ENCODE measurements around the gene GRM7. TPM values are rescaled to one million over a fixed set of nuclear protein-coding genes. Genes with fewer than 3 reads are reported as not detected.

Gene GRM7
- polyA plus RNA-seq, 1 donor from 2014 or later, result 23.8 TPM

GRCh38 chr3:7423036-7423435 lies 562.1 kb downstream of the GRM7 start:
- TF ChIP-seq SMC3 (conservative IDR thresholded peaks at IDR 0.05; ENCODE audit: poor library complexity) (no peak), CTCF (IDR thresholded peaks at IDR 0.05; ENCODE audit: poor library complexity, severe bottlenecking) (no peak), RAD21 (conservative IDR thresholded peaks at IDR 0.05) (no peak), MXI1 (conservative IDR thresholded peaks at IDR 0.05; ENCODE audit: poor library complexity, severe bottlenecking) (no peak), EP300 (conservative IDR thresholded peaks at IDR 0.05; ENCODE audit: poor library complexity, severe bottlenecking) (no peak), TAF1 (IDR thresholded peaks at IDR 0.05; ENCODE audit: low read depth) (no peak)
- no peak overlapping the region for H2AFZ ChIP-seq (ENCODE audit: low read depth, low read length)

GRCh38 chr3:7423995-7424394 lies 563.1 kb downstream of the GRM7 start:
- Histone ChIP-seq H2AFZ (ENCODE audit: low read depth, low read length) (no peak overlapping the region), H3K4me3 (ENCODE audit: low read length) (no peak overlapping the region), H3K9ac (ENCODE audit: low read length) (no peak overlapping the region), H3K27me3 (ENCODE audit: insufficient read depth, low read depth, low read length) (no peaks in the 10 kb centered on the region), H3K9me2 (ENCODE audit: insufficient read depth, low read length) (no peaks in the 10 kb centered on the region), H3K36me3 (ENCODE audit: insufficient read depth, low read length) (no peaks in the 10 kb centered on the region), H3K4me2 (ENCODE audit: low read length) (no peak overlapping the region), H3K9me3 (ENCODE audit: low read length) (no peaks in the 10 kb centered on the region), H3K79me2 (replicated peaks; ENCODE audit: insufficient read depth, low read length) (no peaks in the 10 kb centered on the region), H4K20me1 (ENCODE audit: insufficient read depth) (no peaks in the 10 kb centered on the region), H3K27ac (ENCODE audit: low read length) (no peak overlapping the region), H3F3A (ENCODE audit: insufficient read depth, low read length, poor library complexity, severe bottlenecking) (no peaks in the 10 kb centered on the region)
- TF ChIP-seq RAD21 (conservative IDR thresholded peaks at IDR 0.05) (no peak), SMC3 (conservative IDR thresholded peaks at IDR 0.05; ENCODE audit: poor library complexity) (no peak), REST (IDR thresholded peaks at IDR 0.05; ENCODE audit: borderline replicate concordance) (no peak), POLR2AphosphoS5 (IDR thresholded peaks at IDR 0.05) (no peak), EP300 (conservative IDR thresholded peaks at IDR 0.05; ENCODE audit: poor library complexity, severe bottlenecking) (no peak), TAF1 (IDR thresholded peaks at IDR 0.05; ENCODE audit: low read depth) (no peak), EZH2 (IDR thresholded peaks at IDR 0.05; ENCODE audit: borderline replicate concordance, insufficient read depth, low read length, poor library complexity, severe bottlenecking) (no peak), MXI1 (conservative IDR thresholded peaks at IDR 0.05; ENCODE audit: poor library complexity, severe bottlenecking) (no peak), CTCF (IDR thresholded peaks at IDR 0.05; ENCODE audit: poor library complexity, severe bottlenecking) (no peak)

More at GRCh38 chr3:7423036-7423435, 562.1 kb downstream of the GRM7 start:
- H3K79me2 ChIP-seq (replicated peaks; ENCODE audit: insufficient read depth, low read length), result no peaks in the 10 kb centered on the region
- H3K9me3 ChIP-seq (ENCODE audit: low read length), result no peaks in the 10 kb centered on the region
- no peaks in the 10 kb centered on the region for H3K9me2 ChIP-seq (ENCODE audit: insufficient read depth, low read length)
- no peaks in the 10 kb centered on the region for H3K36me3 ChIP-seq (ENCODE audit: insufficient read depth, low read length)
- no peak overlapping the region for H3K4me2 ChIP-seq (ENCODE audit: low read length)
- no peak overlapping the region for H3K27ac ChIP-seq (ENCODE audit: low read length)
- H4K20me1 ChIP-seq (ENCODE audit: insufficient read depth), result no peaks in the 10 kb centered on the region
- H3K27me3 ChIP-seq (ENCODE audit: insufficient read depth, low read depth, low read length), result no peaks in the 10 kb centered on the region
- H3K4me3 ChIP-seq (ENCODE audit: low read length), result no peak overlapping the region
- H3F3A ChIP-seq (ENCODE audit: insufficient read depth, low read length, poor library complexity, severe bottlenecking), result no peaks in the 10 kb centered on the region
- H3K9ac ChIP-seq (ENCODE audit: low read length), result no peak overlapping the region
